M059J (cell line): Measurements from ENCODE around the gene ERV3-1. TPM values are rescaled to one million over a fixed set of nuclear protein-coding genes. Genes with fewer than 3 reads are reported as not detected.
"Not testable (repeated sequence)": the region's sequence is repeated elsewhere in the genome, so short reads cannot be mapped to it uniquely, and the experiment has no call there.

ENCODE experiments used
- DNase-seq: peaks from one replicate; pipeline ENCODE4 v3.0.0-alpha.2; 2012; ENCODE audit warnings: low read depth
- total RNA-seq: library from RNA; depleted of rRNA; stranded (reverse); fragments of >200 nt; shearing (Covaris generic); gene quantifications from 2 replicates; pipeline ENCODE4 v1.2.3, GENCODE V29; 2014; rRNA removed

ERV3-1 gene, protein sequence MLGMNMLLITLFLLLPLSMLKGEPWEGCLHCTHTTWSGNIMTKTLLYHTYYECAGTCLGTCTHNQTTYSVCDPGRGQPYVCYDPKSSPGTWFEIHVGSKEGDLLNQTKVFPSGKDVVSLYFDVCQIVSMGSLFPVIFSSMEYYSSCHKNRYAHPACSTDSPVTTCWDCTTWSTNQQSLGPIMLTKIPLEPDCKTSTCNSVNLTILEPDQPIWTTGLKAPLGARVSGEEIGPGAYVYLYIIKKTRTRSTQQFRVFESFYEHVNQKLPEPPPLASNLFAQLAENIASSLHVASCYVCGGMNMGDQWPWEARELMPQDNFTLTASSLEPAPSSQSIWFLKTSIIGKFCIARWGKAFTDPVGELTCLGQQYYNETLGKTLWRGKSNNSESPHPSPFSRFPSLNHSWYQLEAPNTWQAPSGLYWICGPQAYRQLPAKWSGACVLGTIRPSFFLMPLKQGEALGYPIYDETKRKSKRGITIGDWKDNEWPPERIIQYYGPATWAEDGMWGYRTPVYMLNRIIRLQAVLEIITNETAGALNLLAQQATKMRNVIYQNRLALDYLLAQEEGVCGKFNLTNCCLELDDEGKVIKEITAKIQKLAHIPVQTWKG
- total RNA-seq, result 2.3 and 3.9 TPM in 2 replicates

DNA sequence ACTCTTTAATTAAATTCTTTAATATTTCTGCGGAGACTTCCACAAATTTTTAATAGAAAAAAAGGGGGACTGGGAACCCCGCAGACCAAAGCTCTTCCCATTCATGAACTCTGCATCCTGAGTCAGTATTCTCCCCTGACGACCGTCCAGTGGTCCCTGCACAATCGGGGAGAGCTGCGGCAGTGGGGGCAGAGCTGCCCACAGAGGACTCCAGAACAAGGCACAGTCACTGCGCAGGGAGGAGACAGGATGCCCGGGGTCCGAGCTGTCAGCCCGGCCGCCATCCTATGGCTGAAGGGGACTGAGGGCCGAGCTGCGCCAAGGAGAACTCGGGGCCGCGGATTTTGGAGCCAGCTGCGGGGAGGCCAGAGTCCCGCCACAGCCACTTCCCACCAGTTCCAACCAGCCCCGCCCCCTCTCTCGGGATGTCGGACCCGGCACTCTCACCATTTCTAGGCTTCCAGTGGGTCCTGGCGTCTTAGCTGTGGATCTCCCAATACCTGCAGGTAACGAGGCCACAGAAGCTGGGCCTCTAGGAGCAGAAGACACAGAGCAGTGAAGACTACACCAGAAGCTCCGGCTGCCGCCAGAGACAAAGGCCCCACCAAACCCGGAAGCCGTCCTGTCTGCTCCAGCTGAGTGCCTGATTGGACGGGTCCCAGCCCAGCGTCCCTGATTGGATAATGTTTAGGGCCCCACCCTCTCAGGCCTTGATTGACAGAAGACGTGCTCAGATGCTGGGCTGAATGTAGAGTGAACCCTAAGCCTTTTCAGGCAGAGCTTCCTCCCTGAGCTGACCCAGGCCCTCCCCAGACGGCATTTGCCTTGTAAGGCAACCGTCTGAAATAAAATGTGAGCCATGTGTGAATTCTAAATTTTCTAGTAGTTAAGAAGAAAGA, at the start of gene ERV3-1:
Gene ERV3-1, minus strand, starts transcription at position 594 of the 899 bp plus-strand sequence. CDS start 13,661 bp downstream, outside the sequence.
- DNase-seq, result peak; percentile 97

DNA sequence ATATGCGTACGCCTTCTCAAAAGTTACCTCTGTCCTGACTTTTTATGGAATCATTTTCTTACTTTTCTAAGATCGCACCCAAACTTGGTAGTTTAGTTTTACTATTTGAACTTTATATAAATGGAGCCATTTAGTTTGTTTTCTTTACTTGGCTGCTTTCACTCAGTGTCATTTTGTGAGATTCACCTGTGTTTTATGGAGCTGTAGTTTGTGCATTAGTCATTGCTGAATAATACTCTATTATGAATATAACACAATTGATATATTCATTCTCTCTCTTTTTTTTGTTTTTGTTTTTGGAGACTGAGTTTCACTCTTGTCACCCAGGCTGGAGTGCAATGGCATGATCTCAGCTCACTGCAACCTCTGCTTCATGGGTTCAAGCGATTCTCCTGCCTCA, 49.3 kb upstream of the ERV3-1 start:
- not testable (repeated sequence) for DNase-seq

DNA sequence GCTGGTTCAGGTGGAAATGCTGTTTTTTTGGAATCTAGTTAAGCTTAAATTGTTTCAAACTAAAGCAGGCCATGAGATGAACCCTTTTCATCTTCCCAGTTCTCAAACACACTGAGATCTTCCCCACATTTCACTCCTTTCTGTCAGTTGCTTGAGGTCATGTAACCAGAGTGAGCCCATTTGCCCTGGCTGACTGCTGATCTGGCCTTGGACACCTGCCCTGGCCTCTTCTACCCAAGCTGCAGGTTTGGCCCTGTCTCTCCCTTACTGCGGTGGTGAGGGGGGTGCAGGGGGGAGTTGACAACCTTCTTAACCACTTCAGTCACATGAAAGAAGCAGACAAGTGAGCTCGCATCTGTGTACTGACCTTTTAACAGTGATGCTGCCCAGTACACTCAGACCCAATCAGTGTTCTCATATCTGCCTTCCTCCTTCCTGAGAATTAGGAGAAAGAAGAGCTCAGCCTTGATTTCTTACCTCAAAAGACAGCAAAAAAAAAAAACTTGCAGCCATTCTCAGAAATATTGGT, 48.0 kb upstream of the ERV3-1 start:
- DNase-seq, result not testable (repeated sequence)

DNA sequence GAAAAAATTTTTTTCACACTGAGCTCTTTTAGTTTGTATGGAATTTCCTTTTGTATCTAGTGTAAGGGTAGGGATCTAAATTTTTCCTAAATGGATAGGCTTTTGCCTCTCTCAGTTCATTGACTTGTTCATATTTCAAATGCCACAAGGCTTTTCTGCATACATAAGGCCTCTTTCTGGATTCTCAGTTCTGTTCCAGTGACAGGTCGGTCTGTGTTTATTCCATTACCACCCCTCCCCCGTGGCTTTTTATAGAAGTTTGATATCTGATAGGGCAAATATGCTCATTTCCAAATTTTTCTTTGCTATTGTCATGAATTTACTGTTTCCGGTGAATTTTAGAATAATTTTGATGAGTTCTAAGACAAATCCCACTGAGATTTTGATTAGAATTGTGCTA, 45.2 kb upstream of the ERV3-1 start:
- not testable (repeated sequence) for DNase-seq

DNA sequence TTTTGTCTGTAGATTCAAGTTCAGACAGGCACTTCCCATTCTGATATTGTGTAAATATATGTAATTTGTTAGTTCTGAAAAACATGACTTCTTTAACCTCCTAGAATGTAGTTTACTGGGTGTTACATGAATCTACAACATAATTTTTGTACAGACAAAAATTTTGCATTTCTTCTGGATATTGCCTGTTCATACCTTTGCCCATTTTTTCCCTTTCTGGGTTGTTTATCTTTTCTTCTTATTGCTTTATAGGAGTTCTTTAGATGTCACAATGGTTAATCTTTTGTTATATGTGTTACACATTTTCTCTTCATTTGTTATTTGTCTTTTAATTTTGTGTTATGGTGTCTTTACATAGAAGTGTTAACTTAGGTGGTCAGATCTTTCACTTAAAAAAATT, 44.7 kb upstream of the ERV3-1 start:
- not testable (repeated sequence) for DNase-seq

DNA sequence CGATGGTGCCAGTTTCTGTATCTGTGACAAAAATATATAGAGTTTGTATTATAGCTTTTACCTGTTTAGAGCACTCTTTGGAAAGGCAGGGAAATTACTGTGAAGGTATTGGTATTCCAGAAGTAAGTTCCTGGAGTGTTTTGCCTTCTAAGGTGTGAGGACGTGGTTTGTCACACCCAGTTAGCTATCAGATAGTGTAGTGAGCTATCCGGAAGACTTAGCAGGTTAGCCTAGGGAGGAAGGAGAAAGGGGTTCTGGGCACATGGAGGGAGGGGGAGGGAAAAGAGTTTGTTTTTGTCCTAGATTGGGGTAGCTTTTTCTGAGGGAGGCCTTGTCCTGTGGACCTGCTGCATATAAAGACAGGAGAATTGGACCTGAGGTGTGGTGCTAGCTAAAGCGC, 39.8 kb upstream of the ERV3-1 start:
- not testable (repeated sequence) for DNase-seq

DNA sequence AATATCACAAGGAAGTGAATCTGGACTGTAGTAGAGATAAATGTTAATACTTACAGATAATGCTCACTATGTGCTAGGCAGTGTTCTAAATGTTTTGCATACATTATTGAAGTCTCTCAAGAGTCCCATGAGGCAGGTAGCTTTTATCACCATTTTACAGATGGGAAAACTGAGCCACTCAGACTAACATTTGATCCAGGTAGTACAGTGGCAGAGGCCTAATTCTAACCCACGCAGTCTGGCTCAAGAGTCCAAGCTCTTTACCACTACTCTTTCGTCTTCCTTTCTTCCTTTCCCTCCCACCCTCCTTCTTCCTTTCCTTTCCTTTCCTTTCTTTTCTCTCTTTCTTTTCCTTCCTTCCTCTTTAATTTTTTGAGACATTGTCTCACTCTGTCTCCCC, 39.1 kb upstream of the ERV3-1 start:
- DNase-seq, result not testable (repeated sequence)

DNA sequence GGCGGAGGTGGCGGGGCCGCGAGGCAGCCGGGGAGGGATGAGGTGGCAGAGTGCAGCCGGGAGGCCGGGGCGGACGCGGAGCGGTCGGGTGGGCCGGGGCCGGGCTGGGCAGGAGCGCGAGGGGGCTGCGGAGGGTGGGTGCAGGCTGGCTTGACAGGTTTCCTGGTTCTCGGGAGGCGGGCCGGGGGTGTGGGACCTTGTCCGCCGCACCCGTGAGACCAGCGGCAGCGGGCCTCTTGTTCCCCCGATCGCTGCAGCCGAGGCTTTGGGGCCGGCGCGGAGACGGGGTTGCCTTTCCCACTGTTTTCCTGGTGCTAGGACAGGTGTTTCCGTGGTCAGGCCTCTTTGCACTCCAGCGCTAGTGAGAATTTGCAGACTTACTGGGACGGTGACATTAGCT, 32.3 kb upstream of the ERV3-1 start:
- DNase-seq, result peak; percentile 48

DNA sequence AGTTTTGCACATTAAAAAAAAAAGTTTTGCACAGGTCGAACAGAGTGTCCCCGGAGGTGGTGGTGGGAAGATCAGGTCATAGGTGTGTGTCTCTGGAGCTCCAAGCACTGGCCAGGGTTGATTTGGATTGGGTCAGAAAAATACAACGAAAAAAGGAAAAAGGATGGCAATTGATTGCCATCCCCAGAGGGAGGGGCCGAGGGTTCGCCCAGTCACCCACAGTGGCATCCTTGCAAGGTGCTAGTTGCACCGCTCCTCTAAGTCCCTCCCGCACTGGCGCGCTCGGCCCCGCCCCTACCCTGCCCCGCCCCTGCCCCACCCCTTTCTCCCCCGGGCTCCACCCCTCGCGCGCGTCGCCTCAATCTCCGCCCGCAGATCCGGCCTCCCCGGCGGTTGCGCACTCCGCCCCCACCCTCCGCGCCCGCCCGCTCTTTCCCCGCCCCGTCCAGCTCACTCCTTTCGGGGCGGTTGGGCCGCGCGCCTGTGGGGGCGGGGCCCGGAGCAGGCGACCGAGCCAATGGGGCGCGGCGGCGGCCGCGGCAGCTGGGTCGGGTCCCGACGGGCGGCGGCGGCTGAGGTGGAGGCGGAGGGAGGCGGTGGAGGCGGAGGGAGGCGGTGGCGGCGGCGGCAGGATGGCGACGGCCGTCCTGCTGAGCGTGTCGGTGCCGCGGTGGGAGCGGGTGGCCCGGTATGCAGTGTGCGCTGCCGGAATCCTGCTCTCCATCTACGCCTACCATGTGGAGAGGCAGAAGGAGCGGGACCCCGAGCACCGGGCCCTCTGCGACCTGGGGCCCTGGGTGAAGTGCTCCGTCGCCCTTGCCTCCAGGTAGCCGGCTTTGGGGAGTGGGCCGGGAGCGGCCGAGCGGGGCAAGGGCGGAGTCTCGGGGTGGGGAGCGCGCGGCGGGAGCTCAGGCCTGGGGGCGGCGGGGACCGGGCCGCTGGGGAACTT, 31.5 kb upstream of the ERV3-1 start:
- DNase-seq, result peak; percentile 90

DNA sequence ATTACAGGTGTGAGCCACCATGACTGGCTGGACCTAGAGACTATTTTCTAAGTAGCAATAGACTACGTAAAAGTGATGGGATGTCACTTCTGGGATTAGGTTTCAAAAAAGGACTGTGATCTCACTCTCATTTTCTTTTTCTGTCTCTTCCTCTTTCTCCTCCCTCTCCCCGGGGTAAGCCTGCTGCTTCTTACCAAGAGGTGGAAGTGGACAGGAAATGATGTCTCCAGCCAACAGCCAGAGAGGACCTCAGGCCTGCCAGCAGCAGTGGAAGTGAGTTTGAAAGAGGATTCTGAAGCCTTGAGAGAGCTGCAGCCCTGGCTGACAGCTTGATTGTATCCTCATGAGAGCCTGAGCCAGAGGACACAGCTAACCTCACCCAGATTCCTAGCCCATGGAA, 30.0 kb upstream of the ERV3-1 start:
- peak; percentile 27 for DNase-seq

DNA sequence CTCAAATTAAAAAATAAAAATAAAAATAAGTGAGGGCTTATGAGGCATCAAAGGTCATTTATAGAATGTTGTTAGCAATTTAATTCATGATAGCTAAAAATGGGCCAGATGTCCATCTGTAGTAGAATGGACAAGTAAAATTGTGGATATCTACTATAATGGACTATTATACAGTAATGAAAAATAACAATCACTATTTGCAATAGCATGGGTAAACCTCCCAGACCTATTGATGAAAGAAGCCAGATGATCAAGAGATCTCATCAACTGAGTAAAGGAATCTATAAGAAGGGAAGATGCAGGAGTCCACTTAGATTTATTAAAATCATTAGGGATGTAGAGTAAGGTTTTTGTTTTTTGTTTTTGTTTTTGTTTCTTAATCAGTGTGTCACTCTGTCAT, 29.0 kb upstream of the ERV3-1 start:
- not testable (repeated sequence) for DNase-seq

DNA sequence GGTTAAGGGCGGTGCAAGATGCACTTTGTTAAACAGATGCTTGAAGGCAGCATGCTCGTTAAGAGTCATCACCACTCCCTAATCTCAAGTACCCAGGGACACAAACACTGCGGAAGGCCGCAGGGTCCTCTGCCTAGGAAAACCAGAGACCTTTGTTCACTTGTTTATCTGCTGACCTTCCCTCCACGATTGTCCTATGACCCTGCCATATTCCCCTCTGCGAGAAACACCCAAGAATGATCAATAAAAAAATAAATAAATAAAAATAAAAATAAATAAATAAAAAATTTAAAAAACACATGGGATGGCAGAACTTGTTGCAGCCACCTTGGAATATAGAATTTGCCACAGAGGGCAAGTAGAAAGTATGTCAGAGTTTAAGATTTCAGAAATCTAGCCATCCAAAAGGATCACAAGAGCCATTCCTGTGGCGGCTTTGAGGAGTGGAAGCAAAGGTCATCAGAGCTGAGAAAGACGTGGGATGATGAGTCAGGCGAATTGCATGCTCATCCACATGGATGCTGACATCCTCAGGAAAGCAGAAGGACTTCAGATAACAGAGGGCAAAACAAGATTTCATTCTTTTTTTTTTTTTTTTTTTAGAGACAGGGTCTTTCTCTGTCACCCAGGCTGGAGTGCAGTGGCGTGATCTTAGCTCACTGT, 27.8 kb upstream of the ERV3-1 start:
- DNase-seq, result peak; percentile 75

DNA sequence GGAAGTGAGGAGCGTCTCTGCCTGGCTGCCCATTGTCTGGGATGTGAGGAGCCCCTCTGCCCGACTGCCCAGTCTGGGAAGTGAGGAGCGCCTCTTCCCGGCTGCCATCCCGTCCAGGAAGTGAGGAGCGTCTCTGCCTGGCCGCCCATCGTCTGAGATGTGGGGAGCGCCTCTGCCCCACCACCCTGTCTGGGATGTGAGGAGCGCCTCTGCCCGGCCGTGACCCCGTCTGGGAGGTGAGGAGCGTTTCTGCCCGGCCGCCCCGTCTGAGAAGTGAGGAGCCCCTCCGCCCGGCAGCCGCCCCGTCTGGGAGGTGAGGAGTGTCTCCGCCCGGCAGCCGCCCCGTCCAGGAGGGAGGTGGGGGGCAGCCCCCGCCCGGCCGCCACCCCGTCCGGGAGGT, 26.9 kb upstream of the ERV3-1 start:
- not testable (repeated sequence) for DNase-seq

DNA sequence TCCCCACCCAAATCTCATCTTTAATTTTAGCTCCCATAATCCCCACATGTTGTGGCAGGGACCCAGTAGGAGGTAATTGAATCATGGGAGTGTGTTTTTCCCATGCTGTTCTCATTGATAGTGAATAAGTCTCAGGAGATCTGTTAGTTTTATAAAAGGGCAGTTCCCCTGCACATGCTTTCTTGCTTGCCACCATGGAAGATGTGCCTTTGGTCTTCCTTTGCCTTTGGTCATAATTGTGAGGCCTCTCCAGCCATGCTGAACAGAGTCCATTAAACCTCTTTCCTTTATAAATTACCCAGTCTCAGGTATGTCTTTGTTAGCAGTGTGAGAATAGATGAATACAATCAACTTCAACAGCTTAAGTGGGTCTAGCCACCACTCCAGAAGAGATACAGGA, 18.5 kb upstream of the ERV3-1 start:
- DNase-seq, result not testable (repeated sequence)

DNA sequence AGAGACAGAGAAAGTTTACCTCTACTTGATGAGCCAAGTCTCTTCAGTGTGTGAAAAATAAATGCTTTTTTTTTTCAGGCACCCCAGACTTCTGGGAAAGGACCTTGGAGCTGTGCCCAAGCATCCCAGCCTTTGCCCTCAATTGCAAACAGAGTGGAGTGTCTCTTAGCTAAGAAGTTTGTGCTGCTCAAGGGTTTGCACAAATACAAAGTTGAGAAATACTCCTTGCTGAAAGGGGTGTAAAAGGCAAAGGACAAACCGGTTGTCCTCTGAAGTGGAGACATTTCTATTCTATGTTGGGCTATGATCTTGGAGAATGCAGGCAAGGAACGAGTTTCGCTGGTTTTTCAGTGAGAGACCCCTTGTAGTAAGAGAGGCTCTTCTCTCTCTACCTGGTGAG, 14.5 kb upstream of the ERV3-1 start:
- not testable (repeated sequence) for DNase-seq

DNA sequence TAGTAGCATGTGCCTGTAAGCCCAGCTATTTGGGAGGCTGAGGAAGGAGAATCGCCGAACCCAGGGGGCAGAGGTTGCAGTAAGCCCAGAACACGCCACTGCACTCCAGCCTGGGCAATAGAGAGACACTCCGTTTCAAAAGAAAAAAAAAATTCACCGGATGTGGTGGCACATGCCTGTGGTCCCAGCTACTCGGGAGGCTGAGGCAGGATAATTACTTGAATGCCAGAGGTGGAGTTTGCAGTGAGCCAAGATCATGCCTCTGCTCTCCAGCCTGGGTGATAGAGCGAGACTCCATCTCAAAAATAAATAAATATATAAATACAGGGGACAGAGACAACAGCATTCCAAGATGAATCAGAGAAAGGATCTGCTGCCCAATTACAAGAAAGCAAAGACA, 3.4 kb upstream of the ERV3-1 start:
- DNase-seq, result peak; percentile 55

DNA sequence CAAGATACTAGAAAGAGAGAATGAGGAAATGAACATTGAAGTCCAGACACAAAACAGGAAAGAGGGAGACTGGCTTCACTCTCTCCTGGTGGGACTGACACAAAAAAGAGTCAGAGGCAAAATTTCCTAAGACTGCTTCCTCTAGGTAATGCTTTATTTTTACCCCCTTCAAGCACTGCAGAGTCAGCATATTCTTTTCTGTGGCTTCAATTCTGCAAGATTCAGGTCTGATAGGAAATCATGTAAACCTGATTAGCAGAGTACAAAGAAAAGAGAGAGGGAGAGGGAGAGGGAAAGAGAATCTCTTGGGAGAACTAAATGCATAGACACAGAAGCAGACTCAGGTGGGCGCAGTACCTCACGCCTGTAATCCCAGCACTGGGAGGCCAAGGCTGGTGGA, 2.9 kb upstream of the ERV3-1 start:
- DNase-seq, result not testable (repeated sequence)

DNA sequence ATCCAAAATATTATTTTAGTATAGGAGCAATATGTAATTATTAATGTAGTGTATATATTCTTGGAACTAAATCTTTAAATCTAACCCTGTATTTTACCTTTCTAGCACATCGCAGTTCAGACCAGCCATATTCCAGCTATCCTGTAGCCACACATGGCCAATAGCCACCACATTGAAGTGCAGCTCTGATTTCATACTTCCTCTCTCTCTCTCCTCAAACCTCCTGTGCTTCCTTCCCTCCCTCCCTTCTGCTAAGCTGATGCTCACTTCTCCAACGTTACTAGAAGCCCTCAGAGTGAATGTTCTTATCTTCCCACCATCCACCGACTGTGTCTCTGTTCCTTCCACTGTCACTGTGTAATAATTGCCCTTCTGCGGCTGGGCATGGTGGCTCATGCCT, 549 bp upstream of the ERV3-1 start:
- DNase-seq, result not testable (repeated sequence)

DNA sequence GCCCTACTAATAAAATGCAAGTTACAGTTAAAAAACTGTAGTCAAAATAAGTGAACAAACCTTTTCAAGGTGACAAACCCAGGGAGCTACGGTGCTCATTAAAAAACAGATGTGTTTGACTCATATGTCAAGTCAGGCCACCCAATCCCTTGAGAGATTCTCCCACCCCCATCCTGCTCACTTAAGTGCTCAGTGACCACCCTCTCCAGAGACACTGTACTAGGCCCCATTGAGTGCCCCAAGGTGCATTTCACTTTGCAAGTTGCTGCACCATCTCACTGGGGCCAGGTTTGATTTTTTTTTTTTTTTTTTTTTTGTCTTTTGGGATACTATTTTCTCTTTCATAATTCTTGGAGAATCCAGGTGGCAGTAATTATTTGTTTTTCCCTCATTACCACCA, 1.9 kb downstream of the ERV3-1 start:
- DNase-seq, result no peak

DNA sequence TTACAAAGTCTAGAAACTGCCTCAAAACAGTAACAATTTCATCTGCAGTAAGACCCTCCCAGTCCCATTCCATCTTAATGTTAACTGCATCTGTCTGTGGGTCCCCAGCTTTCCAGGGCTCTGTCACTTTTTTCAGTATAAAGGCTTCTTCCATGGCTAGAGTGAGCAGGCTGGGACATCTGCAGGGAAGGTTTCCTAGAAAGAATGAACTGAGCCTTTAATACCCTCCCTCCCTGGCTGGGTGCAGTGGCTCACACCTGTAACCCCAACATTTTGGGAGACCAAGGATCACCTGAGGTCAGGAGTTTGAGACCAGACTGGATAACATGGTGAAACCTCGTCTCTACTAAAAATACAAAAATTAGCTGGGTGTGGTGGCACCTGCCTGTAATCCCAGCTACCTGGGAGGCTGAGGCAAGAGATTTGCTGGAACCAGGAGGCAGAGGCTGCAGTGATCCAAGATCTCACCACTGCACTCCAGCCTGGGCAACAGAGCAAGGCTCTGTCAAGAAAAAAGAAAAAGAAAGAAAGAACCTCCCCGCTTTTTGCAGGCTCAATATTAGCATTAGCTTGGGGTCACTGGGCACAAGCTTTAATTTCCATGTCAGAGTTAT, 3.4 kb downstream of the ERV3-1 start:
- DNase-seq, result no peak
